ENCODE measurements around the gene SLC10A1.

SLC10A1 gene

DNA sequence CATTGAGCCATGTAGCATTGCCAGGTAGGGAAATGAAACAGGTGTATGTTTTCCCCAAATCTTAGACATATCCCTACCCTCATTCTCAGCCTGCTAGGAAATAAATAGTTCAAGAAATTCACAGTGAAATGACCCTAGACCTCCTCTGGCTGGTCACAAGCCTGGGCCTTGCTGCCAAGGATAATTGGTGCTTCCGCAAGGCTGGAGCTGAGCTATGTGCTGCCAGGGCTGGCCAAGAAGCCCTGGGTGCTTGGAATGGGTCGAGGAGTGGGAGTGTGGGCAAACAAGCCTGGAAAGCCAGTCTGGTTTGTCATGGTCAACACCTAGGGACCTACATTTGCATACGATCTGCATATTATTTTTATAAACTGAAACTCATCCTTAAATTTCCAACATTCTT, 31.3 kb upstream of the SLC10A1 start:
- H3K4me3 ChIP-seq (ENCODE audit: low read length, poor library complexity, severe bottlenecking): no peak overlapping the region

DNA sequence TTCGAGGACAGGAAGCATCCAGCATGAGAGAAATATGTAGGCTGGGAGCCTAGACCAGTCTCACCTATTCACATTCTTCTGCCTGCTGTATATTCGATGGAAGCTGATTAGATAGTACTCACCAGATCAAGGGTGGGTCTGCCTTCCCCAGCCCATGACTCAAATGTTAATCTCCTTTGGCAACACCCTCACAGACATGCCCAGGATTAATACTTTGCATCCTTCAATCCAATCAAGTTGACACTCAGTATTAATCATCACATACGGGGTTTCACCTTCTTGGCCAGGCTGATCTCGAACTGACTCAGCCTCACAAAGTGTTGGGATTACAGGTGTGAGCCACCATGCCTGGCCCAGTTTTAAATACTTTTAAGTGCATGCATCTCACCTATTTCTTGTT, 30.5 kb upstream of the SLC10A1 start:
- Histone ChIP-seq H3K9me3 (ENCODE audit: insufficient read depth, low read depth, low read length) (no peaks in the 10 kb centered on the region), H2AFZ (ENCODE audit: low read length) (no peak overlapping the region), H3K4me3 (ENCODE audit: low read length, poor library complexity, severe bottlenecking) (no peak overlapping the region), H3K9ac (ENCODE audit: low read depth, low read length, poor library complexity, severe bottlenecking) (no peak overlapping the region), H3F3A (ENCODE audit: low read depth) (no peaks in the 10 kb centered on the region), H3K4me1 (ENCODE audit: insufficient read depth, low read length, poor library complexity, severe bottlenecking) (no peaks in the 10 kb centered on the region), H3K36me3 (ENCODE audit: insufficient read depth, low read length) (no peaks in the 10 kb centered on the region), H3K4me2 (ENCODE audit: low read depth, low read length, poor library complexity, severe bottlenecking) (no peak overlapping the region), H4K20me1 (ENCODE audit: insufficient read depth, low read length, poor library complexity, severe bottlenecking) (no peaks in the 10 kb centered on the region), H3K9me2 (replicated peaks; ENCODE audit: low read depth, low read length) (no peaks in the 10 kb centered on the region), H3K79me2 (ENCODE audit: insufficient read depth, low read length) (no peaks in the 10 kb centered on the region), H3K27me3 (ENCODE audit: insufficient read depth, low read length, poor library complexity, severe bottlenecking) (no peaks in the 10 kb centered on the region)
- TF ChIP-seq, protein P1, sequence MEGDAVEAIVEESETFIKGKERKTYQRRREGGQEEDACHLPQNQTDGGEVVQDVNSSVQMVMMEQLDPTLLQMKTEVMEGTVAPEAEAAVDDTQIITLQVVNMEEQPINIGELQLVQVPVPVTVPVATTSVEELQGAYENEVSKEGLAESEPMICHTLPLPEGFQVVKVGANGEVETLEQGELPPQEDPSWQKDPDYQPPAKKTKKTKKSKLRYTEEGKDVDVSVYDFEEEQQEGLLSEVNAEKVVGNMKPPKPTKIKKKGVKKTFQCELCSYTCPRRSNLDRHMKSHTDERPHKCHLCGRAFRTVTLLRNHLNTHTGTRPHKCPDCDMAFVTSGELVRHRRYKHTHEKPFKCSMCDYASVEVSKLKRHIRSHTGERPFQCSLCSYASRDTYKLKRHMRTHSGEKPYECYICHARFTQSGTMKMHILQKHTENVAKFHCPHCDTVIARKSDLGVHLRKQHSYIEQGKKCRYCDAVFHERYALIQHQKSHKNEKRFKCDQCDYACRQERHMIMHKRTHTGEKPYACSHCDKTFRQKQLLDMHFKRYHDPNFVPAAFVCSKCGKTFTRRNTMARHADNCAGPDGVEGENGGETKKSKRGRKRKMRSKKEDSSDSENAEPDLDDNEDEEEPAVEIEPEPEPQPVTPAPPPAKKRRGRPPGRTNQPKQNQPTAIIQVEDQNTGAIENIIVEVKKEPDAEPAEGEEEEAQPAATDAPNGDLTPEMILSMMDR (conservative IDR thresholded peaks at IDR 0.05; ENCODE audit: low read length): no peak
- no peak for TF ChIP-seq EZH2phosphoT487 (IDR thresholded peaks at IDR 0.05; ENCODE audit: borderline replicate concordance)

More for the DNA sequence above, 31.3 kb upstream of the SLC10A1 start:
- TF ChIP-seq, protein P1 (conservative IDR thresholded peaks at IDR 0.05; ENCODE audit: low read length): no peak
- no peak for TF ChIP-seq EZH2phosphoT487 (IDR thresholded peaks at IDR 0.05; ENCODE audit: borderline replicate concordance)
- Histone ChIP-seq H4K20me1 (ENCODE audit: insufficient read depth, low read length, poor library complexity, severe bottlenecking) (no peaks in the 10 kb centered on the region), H2AFZ (ENCODE audit: low read length) (no peak overlapping the region), H3F3A (ENCODE audit: low read depth) (no peaks in the 10 kb centered on the region), H3K9ac (ENCODE audit: low read depth, low read length, poor library complexity, severe bottlenecking) (no peak overlapping the region), H3K4me1 (ENCODE audit: insufficient read depth, low read length, poor library complexity, severe bottlenecking) (no peaks in the 10 kb centered on the region), H3K9me3 (ENCODE audit: insufficient read depth, low read depth, low read length) (no peaks in the 10 kb centered on the region), H3K9me2 (replicated peaks; ENCODE audit: low read depth, low read length) (no peaks in the 10 kb centered on the region), H3K36me3 (ENCODE audit: insufficient read depth, low read length) (no peaks in the 10 kb centered on the region), H3K4me2 (ENCODE audit: low read depth, low read length, poor library complexity, severe bottlenecking) (no peak overlapping the region), H3K79me2 (ENCODE audit: insufficient read depth, low read length) (no peaks in the 10 kb centered on the region), H3K27me3 (ENCODE audit: insufficient read depth, low read length, poor library complexity, severe bottlenecking) (no peaks in the 10 kb centered on the region)

DNA sequence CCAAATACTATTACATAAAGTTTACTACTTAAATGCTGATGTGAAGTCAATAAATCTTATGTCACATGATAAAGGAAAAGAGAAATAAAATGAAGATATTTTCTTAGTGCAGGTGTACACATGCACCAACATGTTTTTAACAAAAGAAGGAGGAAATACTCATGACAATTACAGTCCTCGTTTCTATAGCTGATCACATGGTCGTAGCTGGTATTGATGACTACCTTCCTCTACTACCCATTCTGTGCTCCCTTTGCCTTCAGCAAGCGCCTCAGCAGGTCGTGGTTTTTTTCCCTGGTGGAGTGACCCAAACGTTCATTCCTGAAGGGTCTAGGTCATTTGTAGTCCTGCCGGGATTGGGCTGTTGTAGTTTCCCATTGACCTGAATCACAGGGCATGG, 25.4 kb upstream of the SLC10A1 start:
- Histone ChIP-seq H4K20me1 (ENCODE audit: insufficient read depth, low read length, poor library complexity, severe bottlenecking) (no peaks in the 10 kb centered on the region), H3K9ac (ENCODE audit: low read depth, low read length, poor library complexity, severe bottlenecking) (no peak overlapping the region), H3K4me3 (ENCODE audit: low read length, poor library complexity, severe bottlenecking) (no peak overlapping the region), H2AFZ (ENCODE audit: low read length) (no peak overlapping the region), H3K9me3 (ENCODE audit: insufficient read depth, low read depth, low read length) (no peaks in the 10 kb centered on the region), H3F3A (ENCODE audit: low read depth) (no peaks in the 10 kb centered on the region), H3K4me1 (ENCODE audit: insufficient read depth, low read length, poor library complexity, severe bottlenecking) (peaks cover 5% of the 10 kb centered on the region), H3K79me2 (ENCODE audit: insufficient read depth, low read length) (no peaks in the 10 kb centered on the region), H3K4me2 (ENCODE audit: low read depth, low read length, poor library complexity, severe bottlenecking) (no peak overlapping the region), H3K27me3 (ENCODE audit: insufficient read depth, low read length, poor library complexity, severe bottlenecking) (no peaks in the 10 kb centered on the region), H3K36me3 (ENCODE audit: insufficient read depth, low read length) (no peaks in the 10 kb centered on the region), H3K9me2 (replicated peaks; ENCODE audit: low read depth, low read length) (no peaks in the 10 kb centered on the region)
- TF ChIP-seq, protein P1 (conservative IDR thresholded peaks at IDR 0.05; ENCODE audit: low read length): no peak
- TF ChIP-seq EZH2phosphoT487 (IDR thresholded peaks at IDR 0.05; ENCODE audit: borderline replicate concordance): no peak
